Endometrial microvascular endothelial cells (primary cell): ENCODE data around the gene HIVEP1. TPM values are rescaled to one million over a fixed set of nuclear protein-coding genes. Genes with fewer than 3 reads are reported as not detected.

Source experiments
- in situ Hi-C: cut with HindIII; loops from 2 replicates; pipeline ENCODE4 v1.10.0; 2017; ENCODE audit warnings: low sequenced_read_pairs, low pct_unique_long_range_greater_than_20kb; ENCODE audit errors: inconsistent ontology term
- total RNA-seq: library from RNA; depleted of rRNA; stranded (reverse); fragments of >200 nt; gene quantifications from one replicate; pipeline ENCODE4 v1.2.3, GENCODE V29; 2015; ENCODE audit errors: inconsistent ontology term

Gene HIVEP1
- total RNA-seq, 1 donor from 2014 or later, result 23.0 TPM

GRCh38 chr6:12186528-12186927, 174.4 kb downstream of the HIVEP1 start:
- in situ Hi-C loops, result no loop called here

GRCh38 chr6:12189150-12189549, 177.0 kb downstream of the HIVEP1 start:
- in situ Hi-C loops, result no loop called here

GRCh38 chr6:12189661-12190060, 177.5 kb downstream of the HIVEP1 start:
- in situ Hi-C loops, result no loop called here

GRCh38 chr6:12190252-12190651, 178.1 kb downstream of the HIVEP1 start:
- in situ Hi-C loops, result no loop called here

- in situ Hi-C loops, result no loop called here
Observed at GRCh38 chr6:12196326-12196936, 184.3 kb downstream of the HIVEP1 start.

GRCh38 chr6:12198851-12199250, 186.7 kb downstream of the HIVEP1 start:
- in situ Hi-C loops, result no loop called here

GRCh38 chr6:12200015-12200564, 188.0 kb downstream of the HIVEP1 start:
- in situ Hi-C loops, result no loop called here

GRCh38 chr6:12200761-12201160, 188.6 kb downstream of the HIVEP1 start:
- in situ Hi-C loops, result no loop called here

- in situ Hi-C loops, result no loop called here
Observed at GRCh38 chr6:12203001-12203400, 190.9 kb downstream of the HIVEP1 start.

- in situ Hi-C loops, result no loop called here
Observed at GRCh38 chr6:12208190-12208589, 196.1 kb downstream of the HIVEP1 start.

- in situ Hi-C loops, result no loop called here
Observed at GRCh38 chr6:12208673-12209072, 196.6 kb downstream of the HIVEP1 start.

Other genes with a start within 250 kb of the HIVEP1 start
- gene ADTRP, start 233.5 kb upstream of the HIVEP1 start, total RNA-seq, result 2.1 TPM